MM.1S (cell line): ENCODE data around the gene ANGPTL8.

Experiments
- EZH2 ChIP-seq: fragments of 300-600 bp; sonication (generic); optimal IDR thresholded peaks from 2 replicates; pipeline ENCODE3; 2017; ENCODE audit warnings: low read depth, mild to moderate bottlenecking, antibody characterized with exemption, low read length, mixed read lengths
- EZH2phosphoT487 ChIP-seq: fragments of 300-600 bp; sonication (generic); IDR thresholded peaks from 2 replicates; pipeline ENCODE4 v1.6.1; 2018; ENCODE audit warnings: antibody characterized with exemption, low read length
- TF ChIP-seq, protein P1 (sequence below): fragments of 300-600 bp; sonication (generic); IDR thresholded peaks from 2 replicates; pipeline ENCODE4 v1.5.1; 2016; ENCODE audit warnings: antibody characterized with exemption, low read length, mixed read lengths

DNA sequence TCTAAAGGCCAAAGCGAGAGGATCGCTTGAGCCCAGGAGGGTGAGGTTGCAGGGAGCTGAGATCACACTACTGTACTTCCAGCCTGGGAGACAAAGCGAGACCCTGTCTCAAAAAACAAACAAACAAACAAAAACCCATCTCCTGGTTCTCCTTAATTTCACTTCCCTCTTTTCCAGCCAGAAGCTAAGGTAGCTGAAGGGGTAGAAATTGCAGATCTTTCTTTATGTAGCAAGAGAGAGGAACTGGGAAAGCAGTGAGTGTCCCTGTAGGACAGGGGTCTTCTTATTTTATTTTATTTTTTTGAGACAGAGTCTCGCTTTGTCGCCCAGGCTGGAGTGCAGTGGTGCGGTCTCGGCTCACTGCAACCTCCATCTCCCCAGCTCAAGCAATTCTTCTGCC lies 52.0 kb downstream of the ANGPTL8 start:
- TF ChIP-seq, protein P1, sequence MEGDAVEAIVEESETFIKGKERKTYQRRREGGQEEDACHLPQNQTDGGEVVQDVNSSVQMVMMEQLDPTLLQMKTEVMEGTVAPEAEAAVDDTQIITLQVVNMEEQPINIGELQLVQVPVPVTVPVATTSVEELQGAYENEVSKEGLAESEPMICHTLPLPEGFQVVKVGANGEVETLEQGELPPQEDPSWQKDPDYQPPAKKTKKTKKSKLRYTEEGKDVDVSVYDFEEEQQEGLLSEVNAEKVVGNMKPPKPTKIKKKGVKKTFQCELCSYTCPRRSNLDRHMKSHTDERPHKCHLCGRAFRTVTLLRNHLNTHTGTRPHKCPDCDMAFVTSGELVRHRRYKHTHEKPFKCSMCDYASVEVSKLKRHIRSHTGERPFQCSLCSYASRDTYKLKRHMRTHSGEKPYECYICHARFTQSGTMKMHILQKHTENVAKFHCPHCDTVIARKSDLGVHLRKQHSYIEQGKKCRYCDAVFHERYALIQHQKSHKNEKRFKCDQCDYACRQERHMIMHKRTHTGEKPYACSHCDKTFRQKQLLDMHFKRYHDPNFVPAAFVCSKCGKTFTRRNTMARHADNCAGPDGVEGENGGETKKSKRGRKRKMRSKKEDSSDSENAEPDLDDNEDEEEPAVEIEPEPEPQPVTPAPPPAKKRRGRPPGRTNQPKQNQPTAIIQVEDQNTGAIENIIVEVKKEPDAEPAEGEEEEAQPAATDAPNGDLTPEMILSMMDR: no peak
- no peak for TF ChIP-seq EZH2
- TF ChIP-seq EZH2phosphoT487: no peak
